Measurements from ENCODE around the gene LEKR1. TPM values are rescaled to one million over a fixed set of nuclear protein-coding genes. Genes with fewer than 3 reads are reported as not detected.

The LEKR1 gene
- total RNA-seq: 0.08 and 0.30 TPM in 2 replicates

GRCh38 chr3:156826144-156826895 lies at the start of gene LEKR1:
Gene LEKR1, plus strand, starts transcription at chr3:156826353. Its CDS starts 2,977 bp downstream, at chr3:156829330.

Other genes with a start within 250 kb of the LEKR1 start
- 111 and 125 TPM in 2 replicates for gene TIPARP, start 151.8 kb upstream of the LEKR1 start, total RNA-seq

Data from hair follicular keratinocyte (primary cell).